ENCODE measurements around the gene FAM186B. TPM values are rescaled to one million over a fixed set of nuclear protein-coding genes. Genes with fewer than 3 reads are reported as not detected.
A peak's percentile ranks its signal among the peaks of the same experiment; 100 is the strongest.

The FAM186B gene
- polyA plus RNA-seq, 3 donors from 2014 or later: not detected

GRCh38 chr12:49564686-49565405, 40.6 kb downstream of the FAM186B start:
- Mint-ChIP-seq H3K36me3 (peaks cover 9 to 22% (median 9%) of the 10 kb centered on the region in 3 donors), H3K4me1 (peaks cover 56 to 57% of the 10 kb centered on the region in 2 donors), H3K27me3 (ENCODE audit: low read depth in 3 of 3) (peaks cover 6 to 11% (median 8%) of the 10 kb centered on the region in 3 donors), H3K27ac (peak overlapping the region; percentile 42 to 84 (median 69)), H3K4me3 (peak overlapping the region; percentile 53 to 71 (median 62)), H3K9me3 (no peaks in the 10 kb centered on the region)
- peak in 1 of 3 donors; percentile 22 for DNase-seq

- Mint-ChIP-seq H3K27ac (peak overlapping the region; percentile 1 to 81 (median 59)), H3K27me3 (ENCODE audit: low read depth in 3 of 3) (peaks cover 6 to 11% (median 8%) of the 10 kb centered on the region in 3 donors), H3K4me1 (peaks cover 56 to 57% of the 10 kb centered on the region in 2 donors), H3K4me3 (peak overlapping the region; percentile 53 to 66 (median 61)), H3K36me3 (peaks cover 9 to 25% (median 9%) of the 10 kb centered on the region in 3 donors), H3K9me3 (no peaks in the 10 kb centered on the region)
- no peak for DNase-seq
Observed at GRCh38 chr12:49563951-49564685, 41.3 kb downstream of the FAM186B start.

- Mint-ChIP-seq H3K36me3 (peaks cover 9 to 34% (median 12%) of the 10 kb centered on the region in 3 donors), H3K9me3 (no peaks in the 10 kb centered on the region), H3K27ac (peak overlapping the region in 1 of 6 donors; percentile 37), H3K4me1 (peaks cover 44 to 45% of the 10 kb centered on the region in 2 donors), H3K4me3 (no peak overlapping the region), H3K27me3 (ENCODE audit: low read depth in 3 of 3) (peaks cover 2 to 5% (median 4%) of the 10 kb centered on the region in 3 donors)
- no peak for DNase-seq
Observed at GRCh38 chr12:49562831-49563230, 42.6 kb downstream of the FAM186B start.

- H3K36me3 Mint-ChIP-seq: peaks cover 9 to 34% (median 12%) of the 10 kb centered on the region in 3 donors
- no peak overlapping the region for H3K27ac Mint-ChIP-seq
- H3K9me3 Mint-ChIP-seq: no peaks in the 10 kb centered on the region
- peaks cover 38 to 40% of the 10 kb centered on the region in 2 donors for H3K4me1 Mint-ChIP-seq
- no peaks in the 10 kb centered on the region for H3K27me3 Mint-ChIP-seq (ENCODE audit: low read depth in 3 of 3)
- DNase-seq: no peak
- H3K4me3 Mint-ChIP-seq: no peak overlapping the region
Observed at GRCh38 chr12:49562233-49562632, 43.2 kb downstream of the FAM186B start.

GRCh38 chr12:49560695-49561094, 44.7 kb downstream of the FAM186B start:
- H3K36me3 Mint-ChIP-seq: peaks cover 9 to 38% (median 16%) of the 10 kb centered on the region in 3 donors
- H3K27me3 Mint-ChIP-seq (ENCODE audit: low read depth in 3 of 3): no peaks in the 10 kb centered on the region
- H3K9me3 Mint-ChIP-seq: no peaks in the 10 kb centered on the region
- no peak overlapping the region for H3K4me3 Mint-ChIP-seq
- H3K27ac Mint-ChIP-seq: peak overlapping the region in 1 of 6 donors; percentile 36
- peaks cover 24 to 25% of the 10 kb centered on the region in 2 donors for H3K4me1 Mint-ChIP-seq
- DNase-seq: no peak

GRCh38 chr12:49559011-49559675, 46.3 kb downstream of the FAM186B start:
- Mint-ChIP-seq H3K27me3 (ENCODE audit: low read depth in 3 of 3) (no peaks in the 10 kb centered on the region), H3K4me1 (peaks cover 9 to 10% of the 10 kb centered on the region in 2 donors), H3K36me3 (peaks cover 9 to 38% (median 16%) of the 10 kb centered on the region in 3 donors), H3K27ac (no peak overlapping the region), H3K4me3 (no peak overlapping the region), H3K9me3 (no peaks in the 10 kb centered on the region)
- DNase-seq: no peak

- no peak overlapping the region for H3K27ac Mint-ChIP-seq
- H3K9me3 Mint-ChIP-seq: no peaks in the 10 kb centered on the region
- peaks cover 2 to 4% of the 10 kb centered on the region in 2 donors for H3K4me1 Mint-ChIP-seq
- no peak for DNase-seq
- no peaks in the 10 kb centered on the region for H3K27me3 Mint-ChIP-seq (ENCODE audit: low read depth in 3 of 3)
- H3K4me3 Mint-ChIP-seq: no peak overlapping the region
- H3K36me3 Mint-ChIP-seq: peaks cover 9 to 35% (median 16%) of the 10 kb centered on the region in 3 donors
Observed at GRCh38 chr12:49558526-49558925, 46.9 kb downstream of the FAM186B start.

GRCh38 chr12:49557917-49558215, 47.6 kb downstream of the FAM186B start:
- Mint-ChIP-seq H3K27ac (no peak overlapping the region), H3K4me1 (peaks cover 0 to 3% of the 10 kb centered on the region in 2 donors), H3K4me3 (no peak overlapping the region), H3K36me3 (peaks cover 9 to 34% (median 16%) of the 10 kb centered on the region in 3 donors), H3K27me3 (ENCODE audit: low read depth in 3 of 3) (no peaks in the 10 kb centered on the region), H3K9me3 (no peaks in the 10 kb centered on the region)
- no peak for DNase-seq

- no peak for DNase-seq
- Mint-ChIP-seq H3K9me3 (no peaks in the 10 kb centered on the region), H3K27me3 (ENCODE audit: low read depth in 3 of 3) (peaks cover 0 to 1% (median 0%) of the 10 kb centered on the region in 3 donors), H3K36me3 (peaks cover 4 to 29% (median 16%) of the 10 kb centered on the region in 3 donors), H3K4me3 (no peak overlapping the region), H3K4me1 (peaks cover 0 to 3% of the 10 kb centered on the region in 2 donors), H3K27ac (no peak overlapping the region)
Observed at GRCh38 chr12:49557187-49557916, 48.1 kb downstream of the FAM186B start.

GRCh38 chr12:49556391-49557186, 48.9 kb downstream of the FAM186B start:
- H3K27me3 Mint-ChIP-seq (ENCODE audit: low read depth in 3 of 3): peaks cover 0 to 2% (median 0%) of the 10 kb centered on the region in 3 donors
- peak overlapping the region in 3 of 6 donors; percentile 40 to 62 (median 50) for H3K27ac Mint-ChIP-seq
- no peak overlapping the region for H3K4me3 Mint-ChIP-seq
- H3K36me3 Mint-ChIP-seq: peaks cover 0 to 22% (median 11%) of the 10 kb centered on the region in 3 donors
- no peak for DNase-seq
- no peaks in the 10 kb centered on the region for H3K4me1 Mint-ChIP-seq
- no peaks in the 10 kb centered on the region for H3K9me3 Mint-ChIP-seq

GRCh38 chr12:49555631-49556390, 49.6 kb downstream of the FAM186B start:
- H3K9me3 Mint-ChIP-seq: no peaks in the 10 kb centered on the region
- DNase-seq: no peak
- H3K4me1 Mint-ChIP-seq: no peaks in the 10 kb centered on the region
- peaks cover 0 to 5% (median 0%) of the 10 kb centered on the region in 3 donors for H3K27me3 Mint-ChIP-seq (ENCODE audit: low read depth in 3 of 3)
- H3K36me3 Mint-ChIP-seq: peaks cover 0 to 19% (median 9%) of the 10 kb centered on the region in 3 donors
- H3K27ac Mint-ChIP-seq: peak overlapping the region in 2 of 6 donors; percentile 35 to 51
- H3K4me3 Mint-ChIP-seq: no peak overlapping the region

GRCh38 chr12:49554266-49554665, 51.2 kb downstream of the FAM186B start:
- peaks cover 0 to 15% (median 7%) of the 10 kb centered on the region in 3 donors for H3K36me3 Mint-ChIP-seq
- no peak for DNase-seq
- H3K27ac Mint-ChIP-seq: no peak overlapping the region
- H3K4me3 Mint-ChIP-seq: no peak overlapping the region
- no peaks in the 10 kb centered on the region for H3K9me3 Mint-ChIP-seq
- peaks cover 0 to 8% (median 0%) of the 10 kb centered on the region in 3 donors for H3K27me3 Mint-ChIP-seq (ENCODE audit: low read depth in 3 of 3)
- H3K4me1 Mint-ChIP-seq: peaks cover 0 to 1% of the 10 kb centered on the region in 2 donors

Measured in immature natural killer cell (primary cell).